Measurements from ENCODE around the gene RSPRY1.

The RSPRY1 gene

GRCh38 chr16:57282510-57283213 lies 96.5 kb downstream of the RSPRY1 start:
- TF ChIP-seq HDGF (IDR thresholded peaks at IDR 0.05; ENCODE audit: borderline replicate concordance) (no peak), ARNT (IDR thresholded peaks at IDR 0.05) (no peak), CTBP1 (IDR thresholded peaks at IDR 0.05; ENCODE audit: borderline replicate concordance) (no peak), LEF1 (IDR thresholded peaks at IDR 0.05; ENCODE audit: borderline replicate concordance) (no peak), FOXA1 (IDR thresholded peaks at IDR 0.05) (no peak), TARDBP (IDR thresholded peaks at IDR 0.05) (no peak), BHLHE40 (IDR thresholded peaks at IDR 0.05; ENCODE audit: borderline replicate concordance) (no peak)
- ChIA-PET POLR2A (no interaction called here), CTCF (no interaction called here)
- no peak for DNase-seq (ENCODE audit: extremely low spot score)

GRCh38 chr16:57283214-57283958 lies 97.3 kb downstream of the RSPRY1 start:
- POLR2A ChIA-PET, result interaction anchor here (1.0 kb wide), 1 partner anchor 203 kb away, joined by 3 read pairs; the partner anchor contains the start of gene DOK4
- DNase-seq (ENCODE audit: extremely low spot score), result no peak
- CTCF ChIA-PET, result no interaction called here
- TF ChIP-seq CTBP1 (IDR thresholded peaks at IDR 0.05; ENCODE audit: borderline replicate concordance) (no peak), L3MBTL2 (conservative IDR thresholded peaks at IDR 0.05) (no peak), ELF4 (IDR thresholded peaks at IDR 0.05) (no peak), BHLHE40 (IDR thresholded peaks at IDR 0.05; ENCODE audit: borderline replicate concordance) (no peak), ARNT (IDR thresholded peaks at IDR 0.05) (no peak), FOXK2 (IDR thresholded peaks at IDR 0.05) (no peak), FOXM1 (IDR thresholded peaks at IDR 0.05; ENCODE audit: borderline replicate concordance) (no peak), LEF1 (IDR thresholded peaks at IDR 0.05; ENCODE audit: borderline replicate concordance) (no peak), FOXA1 (IDR thresholded peaks at IDR 0.05) (no peak), PKNOX1 (IDR thresholded peaks at IDR 0.05) (no peak), NFRKB (IDR thresholded peaks at IDR 0.05) (no peak), SUZ12 (IDR thresholded peaks at IDR 0.05) (no peak), ZNF384 (IDR thresholded peaks at IDR 0.05) (no peak)

GRCh38 chr16:57283959-57284208 lies 97.8 kb downstream of the RSPRY1 start:
- no peak for DNase-seq (ENCODE audit: extremely low spot score)
- TF ChIP-seq BHLHE40 (IDR thresholded peaks at IDR 0.05; ENCODE audit: borderline replicate concordance), result no peak
- no peak for TF ChIP-seq PKNOX1 (IDR thresholded peaks at IDR 0.05)
- TF ChIP-seq CTBP1 (IDR thresholded peaks at IDR 0.05; ENCODE audit: borderline replicate concordance), result no peak
- TF ChIP-seq TARDBP (IDR thresholded peaks at IDR 0.05), result no peak
- TF ChIP-seq SP1 (IDR thresholded peaks at IDR 0.05), result no peak
- TF ChIP-seq SUZ12 (IDR thresholded peaks at IDR 0.05), result no peak
- no peak for TF ChIP-seq NFRKB (IDR thresholded peaks at IDR 0.05)
- TF ChIP-seq ZNF384 (IDR thresholded peaks at IDR 0.05), result no peak
- no peak for TF ChIP-seq ARNT (IDR thresholded peaks at IDR 0.05)
- TF ChIP-seq FOXA1 (IDR thresholded peaks at IDR 0.05), result no peak
- TF ChIP-seq FOXM1 (IDR thresholded peaks at IDR 0.05; ENCODE audit: borderline replicate concordance), result no peak
- TF ChIP-seq L3MBTL2 (conservative IDR thresholded peaks at IDR 0.05), result no peak
- TF ChIP-seq ELF4 (IDR thresholded peaks at IDR 0.05), result no peak
- no peak for TF ChIP-seq HDGF (IDR thresholded peaks at IDR 0.05; ENCODE audit: borderline replicate concordance)
- no peak for TF ChIP-seq FOXK2 (IDR thresholded peaks at IDR 0.05)
- TF ChIP-seq LEF1 (IDR thresholded peaks at IDR 0.05; ENCODE audit: borderline replicate concordance), result no peak
- POLR2A ChIA-PET, result interaction anchor here (1.0 kb wide), 1 partner anchor 203 kb away, joined by 3 read pairs; the partner anchor contains the start of gene DOK4
- CTCF ChIA-PET, result no interaction called here

- CTCF ChIA-PET, result no interaction called here
- peak; percentile 80 for DNase-seq (ENCODE audit: extremely low spot score)
- peak; percentile 97 for TF ChIP-seq L3MBTL2 (conservative IDR thresholded peaks at IDR 0.05)
- no peak for TF ChIP-seq FOXK2 (IDR thresholded peaks at IDR 0.05)
- TF ChIP-seq FOXM1 (IDR thresholded peaks at IDR 0.05; ENCODE audit: borderline replicate concordance), result peak; percentile 15; the same call in 1 of the 2 replicates
- POLR2A ChIA-PET, result interaction anchor here (1.0 kb wide), 1 partner anchor 202 kb away, joined by 3 read pairs; the partner anchor contains the start of gene DOK4
Measured at GRCh38 chr16:57284209-57284951, 98.3 kb downstream of the RSPRY1 start, which contains the start of gene PLLP. PLLP (minus strand) TSS chr16:57284672; CDS start chr16:57284540, 132 bp downstream.

- ChIA-PET CTCF (interaction anchor here (1.2 kb wide), 1 partner anchor 10 kb away, joined by 3 read pairs; no protein-coding TSS in a partner anchor), POLR2A (no interaction called here)
- TF ChIP-seq TARDBP (IDR thresholded peaks at IDR 0.05) (no peak), NFRKB (IDR thresholded peaks at IDR 0.05) (no peak)
- no peak for DNase-seq (ENCODE audit: extremely low spot score)
Measured at GRCh38 chr16:57284952-57285363, 98.8 kb downstream of the RSPRY1 start.

- ChIA-PET POLR2A (no interaction called here), CTCF (interaction anchor here (1.2 kb wide), 1 partner anchor 10 kb away, joined by 3 read pairs; no protein-coding TSS in a partner anchor)
- DNase-seq (ENCODE audit: extremely low spot score), result no peak
- TF ChIP-seq ARNT (IDR thresholded peaks at IDR 0.05), result no peak
- TF ChIP-seq FOXA1 (IDR thresholded peaks at IDR 0.05), result no peak
- no peak for TF ChIP-seq TARDBP (IDR thresholded peaks at IDR 0.05)
- no peak for TF ChIP-seq ELF4 (IDR thresholded peaks at IDR 0.05)
- no peak for TF ChIP-seq NFRKB (IDR thresholded peaks at IDR 0.05)
- TF ChIP-seq PKNOX1 (IDR thresholded peaks at IDR 0.05), result no peak
- no peak for TF ChIP-seq SUZ12 (IDR thresholded peaks at IDR 0.05)
- no peak for TF ChIP-seq LEF1 (IDR thresholded peaks at IDR 0.05; ENCODE audit: borderline replicate concordance)
- no peak for TF ChIP-seq FOXM1 (IDR thresholded peaks at IDR 0.05; ENCODE audit: borderline replicate concordance)
- no peak for TF ChIP-seq BHLHE40 (IDR thresholded peaks at IDR 0.05; ENCODE audit: borderline replicate concordance)
- TF ChIP-seq FOXK2 (IDR thresholded peaks at IDR 0.05), result no peak
- TF ChIP-seq HDGF (IDR thresholded peaks at IDR 0.05; ENCODE audit: borderline replicate concordance), result no peak
Measured at GRCh38 chr16:57285379-57285778, 99.2 kb downstream of the RSPRY1 start.
